HCT116 (cell line): ENCODE measurements around the gene CTBP2. TPM values are rescaled to one million over a fixed set of nuclear protein-coding genes. Genes with fewer than 3 reads are reported as not detected.

Experiments used
- ATAC-seq: fragments of 200-7000 bp; cut with Tn5 transposase; 2 replicates; pipeline ENCODE4 v1.9.1; 2020; ENCODE audit warnings: mild to moderate bottlenecking, moderate library complexity
- BruUV-seq: library from RNA; stranded (reverse); fragments of 400-500 nt; replicated peaks from 2 replicates; lab custom pipeline; 2021; lab: Mats Ljungman, UMichigan
- CTCF ChIA-PET: fragments of 300-600 bp; sonication (Branson Sonifier 250); formaldehyde crosslinking; loops from one replicate; lab custom pipeline; 2021; ENCODE audit warnings: antibody characterized with exemption; lab: Charles Lee
- POLR2A ChIA-PET: fragments of 300-600, 350-600 bp; sonication (Branson Sonifier 250); formaldehyde crosslinking; loops from one replicate; lab custom pipeline; 2021; ENCODE audit warnings: antibody characterized with exemption; lab: Charles Lee
- RAD21 ChIA-PET, 2 experiments: fragments of 300-600 bp; sonication (Branson Sonifier 250); formaldehyde crosslinking; loops; one replicate each; lab custom pipeline; 2023; ENCODE audit warnings: low total read pairs in 2 of 2; ENCODE audit not compliant: uncharacterized antibody in 2 of 2, unreplicated experiment in 2 of 2, low non-redundant PET in 1 of 2; lab: Charles Lee
- DNase-seq: peaks from one replicate; pipeline ENCODE4 v3.0.0-alpha.2; 2010; ENCODE audit warnings: low read depth, low spot score
- H2AFZ ChIP-seq: fragments of 200-600 bp; shearing (Covaris generic), sonication (generic); 2 replicates; pipeline ENCODE4 v1.6.1; 2017; ENCODE audit warnings: low read depth, mixed run types, mixed read lengths, antibody characterized with exemption, low read length; ENCODE audit not compliant: poor library complexity, severe bottlenecking
- H3K27ac ChIP-seq: 2 replicates; pipeline ENCODE4 v1.5.1; 2012; ENCODE audit warnings: low read depth, low read length
- H3K27me3 ChIP-seq: fragments of 200-600 bp; sonication (generic); 2 replicates; pipeline ENCODE4 v1.6.1; 2016; ENCODE audit warnings: mixed run types, low read length, mixed read lengths; ENCODE audit not compliant: insufficient read depth
- H3K36me3 ChIP-seq, 2 experiments: fragments of 200-500 bp in 1 of 2; fragments of 200-600 bp in 1 of 2; sonication (Bioruptor generic) in 1 of 2; sonication (generic) in 1 of 2; 2 replicates each; pipeline versions ENCODE4 v1.5.1 to v1.6.1; 2014 to 2016; ENCODE audit warnings: low read length in 2 of 2, inconsistent platforms in 1 of 2, mixed read lengths in 1 of 2, mixed run types in 1 of 2; ENCODE audit not compliant: insufficient read depth in 2 of 2, control insufficient read depth in 1 of 2
- H3K4me1 ChIP-seq, 2 experiments: fragments of 200-600 bp in 1 of 2; sonication (generic) in 1 of 2; 2 replicates each; pipeline versions ENCODE4 v1.5.1 to v1.6.1; 2012 to 2017; ENCODE audit warnings: low read length in 2 of 2, inconsistent platforms in 1 of 2, mild to moderate bottlenecking in 1 of 2, mixed read lengths in 1 of 2, mixed run types in 1 of 2, moderate library complexity in 1 of 2; ENCODE audit not compliant: insufficient read depth in 2 of 2, control insufficient read depth in 1 of 2
- H3K4me2 ChIP-seq: fragments of 200-600 bp; sonication (generic); 2 replicates; pipeline ENCODE4 v1.6.1; 2017; ENCODE audit warnings: mixed run types, low read length, mixed read lengths
- H3K4me3 ChIP-seq, 2 experiments: fragments of 200-600 bp in 1 of 2; sonication (generic) in 1 of 2; replicated peaks in 1 of 2; 2 replicates each; pipeline ENCODE4 v1.5.1; 2011 to 2016; ENCODE audit warnings: low read length in 2 of 2, control low read depth in 1 of 2, low read depth in 1 of 2, mild to moderate bottlenecking in 1 of 2, mixed read lengths in 1 of 2, mixed run types in 1 of 2
- H3K79me2 ChIP-seq: fragments of 200-600 bp; sonication (generic); 2 replicates; pipeline ENCODE4 v1.6.1; 2017; ENCODE audit warnings: mild to moderate bottlenecking, mixed run types, low read length, moderate library complexity, mixed read lengths; ENCODE audit not compliant: insufficient read depth
- H3K9ac ChIP-seq: fragments of 200-600 bp; sonication (generic); 2 replicates; pipeline ENCODE4 v1.6.1; 2016; ENCODE audit warnings: low read length, mixed read lengths
- H3K9me2 ChIP-seq: fragments of 200-600 bp; sonication (generic), shearing (Covaris generic); 2 replicates; pipeline ENCODE4 v1.6.1; 2017; ENCODE audit warnings: mixed run types, mild to moderate bottlenecking, moderate library complexity; ENCODE audit not compliant: insufficient read depth
- H3K9me3 ChIP-seq, 2 experiments: fragments of 200-500 bp in 1 of 2; fragments of 200-600 bp in 1 of 2; sonication (Bioruptor generic) in 1 of 2; sonication (generic) in 1 of 2; 2 replicates each; pipeline ENCODE4 v1.6.1; 2014 to 2017; ENCODE audit warnings: low read length in 2 of 2, mixed read lengths in 2 of 2, inconsistent platforms in 1 of 2, low read depth in 1 of 2, mild to moderate bottlenecking in 1 of 2, mixed run types in 1 of 2, moderate library complexity in 1 of 2; ENCODE audit not compliant: control insufficient read depth in 1 of 2, insufficient read depth in 1 of 2
- H4K20me1 ChIP-seq: fragments of 200-600 bp; sonication (generic), shearing (Covaris generic); 2 replicates; pipeline ENCODE4 v1.6.1; 2017; ENCODE audit warnings: mixed run types, mild to moderate bottlenecking, moderate library complexity; ENCODE audit not compliant: insufficient read depth
- ATF3 ChIP-seq: IDR thresholded peaks from 2 replicates; pipeline ENCODE4 v1.6.1; 2012
- CBX3 ChIP-seq: IDR thresholded peaks from 2 replicates; pipeline ENCODE4 v1.6.1; 2012; ENCODE audit warnings: low read depth
- CEBPB ChIP-seq: IDR thresholded peaks from 2 replicates; pipeline ENCODE4 v1.6.1; 2012; ENCODE audit warnings: low read depth
- EGR1 ChIP-seq: IDR thresholded peaks from 2 replicates; pipeline ENCODE4 v1.6.1; 2012; ENCODE audit warnings: low read depth
- ELF1 ChIP-seq: IDR thresholded peaks from 2 replicates; pipeline ENCODE4 v1.6.1; 2012; ENCODE audit warnings: low read depth, borderline replicate concordance
- EZH2 ChIP-seq: fragments of 200-600 bp; sonication (generic); IDR thresholded peaks from 2 replicates; pipeline ENCODE4 v1.6.1; 2017; ENCODE audit warnings: antibody characterized with exemption, mixed run types
- EZH2phosphoT487 ChIP-seq: fragments of 200-600 bp; IDR thresholded peaks from 2 replicates; pipeline ENCODE4 v1.6.1; 2018; ENCODE audit warnings: antibody characterized with exemption, borderline replicate concordance
- FOSL1 ChIP-seq: IDR thresholded peaks from 2 replicates; pipeline ENCODE4 v1.6.1; 2012; ENCODE audit warnings: low read depth
- RAD21 ChIP-seq: IDR thresholded peaks from 2 replicates; pipeline ENCODE4 v1.6.1; 2012; ENCODE audit warnings: low read depth, mild to moderate bottlenecking
- SP1 ChIP-seq: IDR thresholded peaks from 2 replicates; pipeline ENCODE4 v1.6.1; 2012; ENCODE audit warnings: low read depth
- TCF7L2 ChIP-seq: IDR thresholded peaks from 2 replicates; pipeline ENCODE4 v1.7.0; 2011; ENCODE audit warnings: borderline replicate concordance, inconsistent platforms; ENCODE audit not compliant: insufficient read depth, insufficient read length; ENCODE audit errors: extremely low read depth
- YY1 ChIP-seq: IDR thresholded peaks from 2 replicates; pipeline ENCODE4 v1.6.1; 2011; ENCODE audit warnings: low read length, low read depth, moderate library complexity, mild to moderate bottlenecking; ENCODE audit not compliant: insufficient replicate concordance; ENCODE audit errors: extremely low read depth
- intact Hi-C: fragments of 100-400 bp; cut with micrococcal nuclease; formaldehyde crosslinking; loops from 2 replicates; pipeline ENCODE4 v1.10.0; 2022
- total RNA-seq: library from RNA; stranded (reverse); gene quantifications from one replicate; pipeline ENCODE4 v1.2.1, GENCODE V29; 2021; ENCODE audit not compliant: unreplicated experiment
- TF ChIP-seq, protein P1 (sequence below), 3 experiments: fragments of 200-600 bp in 1 of 3; sonication (generic) in 1 of 3; IDR thresholded peaks in 2 of 3; conservative IDR thresholded peaks in 1 of 3; 2 replicates each; pipeline ENCODE4 v1.5.1; 2012 to 2017; ENCODE audit warnings: low read depth in 2 of 3, low read length in 2 of 3, antibody characterized with exemption in 1 of 3, borderline replicate concordance in 1 of 3, control low read depth in 1 of 3, mild to moderate bottlenecking in 1 of 3, mixed read lengths in 1 of 3, mixed run types in 1 of 3, moderate library complexity in 1 of 3; ENCODE audit not compliant: insufficient read depth in 1 of 3
- TF ChIP-seq, protein P2 (sequence below): IDR thresholded peaks from 2 replicates; pipeline ENCODE4 v1.6.1; 2011; ENCODE audit warnings: mild to moderate bottlenecking, low read length, moderate library complexity; ENCODE audit not compliant: insufficient replicate concordance; ENCODE audit errors: extremely low read depth
- TF ChIP-seq, protein P3 (sequence below): IDR thresholded peaks from 2 replicates; pipeline ENCODE4 v1.6.1; 2012

The CTBP2 gene
- total RNA-seq, 1 experiment from 2014 or later = 144 TPM

GRCh38 chr10:125060826-125061556 lies 99.4 kb downstream of the CTBP2 start:
- POLR2A ChIA-PET = interaction anchor here (1.3 to 1.8 kb wide), 2 partner anchors 15 to 24 kb away, joined by 3 to 4 read pairs; no protein-coding TSS in a partner anchor

More at GRCh38 chr10:125060826-125061556, 99.4 kb downstream of the CTBP2 start:
- ATAC-seq (peak; percentile 84), DNase-seq (peak; percentile 40)
- Histone ChIP-seq H3K9ac (peak overlapping the region; percentile 10; the same call in 1 of the 2 replicates), H3K9me3 (no peaks in the 10 kb centered on the region), H4K20me1 (peaks cover 8% of the 10 kb centered on the region; the same call in 1 of the 2 replicates), H3K79me2 (peaks cover 93% of the 10 kb centered on the region), H3K4me2 (peak overlapping the region; percentile 40), H3K9me2 (no peaks in the 10 kb centered on the region), H3K27ac (no peak overlapping the region), H3K4me3 (no peak overlapping the region), H3K4me1 (peaks cover 39 to 55% of the 10 kb centered on the region in 2 experiments), H2AFZ (no peak overlapping the region), H3K27me3 (no peaks in the 10 kb centered on the region), H3K36me3 (no peaks in the 10 kb centered on the region; a peak in 2 of 4 replicates)
- ChIA-PET RAD21 (interaction anchor here in 1 of 2 experiments (1.0 kb wide), 1 partner anchor 13 kb away, joined by 4 read pairs; no protein-coding TSS in a partner anchor), CTCF (interaction anchor here (0.6 to 4.5 kb wide), 12 partner anchors 9 to 874 kb away, joined by 3 to 67 read pairs (median 4); no protein-coding TSS in a partner anchor)
- no TSS peak for BruUV-seq
- TF ChIP-seq TCF7L2 (no peak), EZH2phosphoT487 (no peak), ATF3 (no peak), SP1 (no peak), FOSL1 (no peak), CBX3 (peak; percentile 34; the same call in 1 of the 2 replicates), ELF1 (no peak), CEBPB (no peak), EZH2 (no peak), RAD21 (peak; percentile 86), EGR1 (no peak), YY1 (no peak)
- TF ChIP-seq, protein P1, sequence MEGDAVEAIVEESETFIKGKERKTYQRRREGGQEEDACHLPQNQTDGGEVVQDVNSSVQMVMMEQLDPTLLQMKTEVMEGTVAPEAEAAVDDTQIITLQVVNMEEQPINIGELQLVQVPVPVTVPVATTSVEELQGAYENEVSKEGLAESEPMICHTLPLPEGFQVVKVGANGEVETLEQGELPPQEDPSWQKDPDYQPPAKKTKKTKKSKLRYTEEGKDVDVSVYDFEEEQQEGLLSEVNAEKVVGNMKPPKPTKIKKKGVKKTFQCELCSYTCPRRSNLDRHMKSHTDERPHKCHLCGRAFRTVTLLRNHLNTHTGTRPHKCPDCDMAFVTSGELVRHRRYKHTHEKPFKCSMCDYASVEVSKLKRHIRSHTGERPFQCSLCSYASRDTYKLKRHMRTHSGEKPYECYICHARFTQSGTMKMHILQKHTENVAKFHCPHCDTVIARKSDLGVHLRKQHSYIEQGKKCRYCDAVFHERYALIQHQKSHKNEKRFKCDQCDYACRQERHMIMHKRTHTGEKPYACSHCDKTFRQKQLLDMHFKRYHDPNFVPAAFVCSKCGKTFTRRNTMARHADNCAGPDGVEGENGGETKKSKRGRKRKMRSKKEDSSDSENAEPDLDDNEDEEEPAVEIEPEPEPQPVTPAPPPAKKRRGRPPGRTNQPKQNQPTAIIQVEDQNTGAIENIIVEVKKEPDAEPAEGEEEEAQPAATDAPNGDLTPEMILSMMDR (IDR thresholded peaks at IDR 0.05 in 2 of 3, conservative IDR thresholded peaks at IDR 0.05 in 1 of 3; ENCODE audit: borderline replicate concordance in 1 of 3, insufficient read depth in 1 of 3, low read depth in 2 of 3, low read length in 2 of 3) = peak; percentile 85 to 96 (median 91)
- TF ChIP-seq, protein P2, sequence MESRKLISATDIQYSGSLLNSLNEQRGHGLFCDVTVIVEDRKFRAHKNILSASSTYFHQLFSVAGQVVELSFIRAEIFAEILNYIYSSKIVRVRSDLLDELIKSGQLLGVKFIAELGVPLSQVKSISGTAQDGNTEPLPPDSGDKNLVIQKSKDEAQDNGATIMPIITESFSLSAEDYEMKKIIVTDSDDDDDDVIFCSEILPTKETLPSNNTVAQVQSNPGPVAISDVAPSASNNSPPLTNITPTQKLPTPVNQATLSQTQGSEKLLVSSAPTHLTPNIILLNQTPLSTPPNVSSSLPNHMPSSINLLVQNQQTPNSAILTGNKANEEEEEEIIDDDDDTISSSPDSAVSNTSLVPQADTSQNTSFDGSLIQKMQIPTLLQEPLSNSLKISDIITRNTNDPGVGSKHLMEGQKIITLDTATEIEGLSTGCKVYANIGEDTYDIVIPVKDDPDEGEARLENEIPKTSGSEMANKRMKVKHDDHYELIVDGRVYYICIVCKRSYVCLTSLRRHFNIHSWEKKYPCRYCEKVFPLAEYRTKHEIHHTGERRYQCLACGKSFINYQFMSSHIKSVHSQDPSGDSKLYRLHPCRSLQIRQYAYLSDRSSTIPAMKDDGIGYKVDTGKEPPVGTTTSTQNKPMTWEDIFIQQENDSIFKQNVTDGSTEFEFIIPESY = no peak
- TF ChIP-seq, protein P3, sequence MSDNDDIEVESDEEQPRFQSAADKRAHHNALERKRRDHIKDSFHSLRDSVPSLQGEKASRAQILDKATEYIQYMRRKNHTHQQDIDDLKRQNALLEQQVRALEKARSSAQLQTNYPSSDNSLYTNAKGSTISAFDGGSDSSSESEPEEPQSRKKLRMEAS = no peak
- intact Hi-C loops = loop anchor here (5.0 kb wide), 3 partner anchors 61 to 529 kb away; no protein-coding TSS in a partner anchor
